ENCODE results near the gene CAVIN3. TPM values are rescaled to one million over a fixed set of nuclear protein-coding genes. Genes with fewer than 3 reads are reported as not detected.

The CAVIN3 gene
- total RNA-seq (not detected in 2 replicates), polyA plus RNA-seq (not detected in 2 replicates), polyA minus RNA-seq (not detected in 2 replicates)
- 0.89 TPM for total RNA-seq (2013)

- Histone ChIP-seq H3K27ac (ENCODE audit: low read length in 2 of 2) (no peak within 1 kb of the TSS), H3K9me3 (ENCODE audit: control extremely low read depth in 1 of 3, control insufficient read depth in 2 of 3, insufficient read depth in 1 of 3, low read length in 2 of 3) (peaks cover 0 to 1% (median 0%) of the 10 kb centered on the region in 3 donors), H3K36me3 (replicated peaks in 1 of 2; ENCODE audit: control extremely low read depth in 1 of 2, control insufficient read depth in 1 of 2, extremely low read depth in 1 of 2, insufficient read depth in 2 of 2, low read length in 1 of 2) (no peaks in the 10 kb centered on the region), H3K4me1 (ENCODE audit: control insufficient read depth in 2 of 2, insufficient read depth in 2 of 2, low read length in 2 of 2) (peaks cover 0 to 5% of the 10 kb centered on the region in 2 donors), H3K4me3 (ENCODE audit: control extremely low read depth in 1 of 5, extremely low read depth in 1 of 5, insufficient read depth in 1 of 5, low read depth in 2 of 5, low read length in 4 of 5) (no peak within 1 kb of the TSS), H2AFZ (ENCODE audit: insufficient read depth, low read depth, low read length, poor library complexity, severe bottlenecking) (peak within 1 kb of the TSS; percentile 5), H3K79me2 (ENCODE audit: control insufficient read depth, insufficient read depth, low read length) (no peaks in the 10 kb centered on the region), H4K20me1 (ENCODE audit: control insufficient read depth, insufficient read depth, low read length, poor library complexity, severe bottlenecking) (no peaks in the 10 kb centered on the region), H3K27me3 (replicated peaks in 1 of 4; ENCODE audit: control extremely low read depth in 1 of 4, control insufficient read depth in 3 of 4, insufficient read depth in 4 of 4, low read length in 3 of 4) (peaks cover 0 to 34% (median 16%) of the 10 kb centered on the region in 4 experiments), H3K4me2 (replicated peaks; ENCODE audit: low read depth, low read length, poor library complexity, severe bottlenecking) (peak within 1 kb of the TSS; percentile 15), H3K9ac (ENCODE audit: low read length) (no peak within 1 kb of the TSS)
- TF ChIP-seq EZH2 (IDR thresholded peaks at IDR 0.05; ENCODE audit: borderline replicate concordance, insufficient read depth, low read depth, low read length, poor library complexity, severe bottlenecking) (no peak), CTCF (IDR thresholded peaks at IDR 0.05) (no peak)
- intact Hi-C loops (cut with micrococcal nuclease) = no loop called here
- H3K27me3 Mint-ChIP-seq = peaks cover 66% of the 10 kb centered on the region
- ATAC-seq (ENCODE audit: low read depth) (no peak), DNase-seq (no peak)
- no peaks in the 10 kb centered on the region for H3K9me3 Mint-ChIP-seq (ENCODE audit: insufficient read depth)
- no peak within 1 kb of the TSS for H3K27ac Mint-ChIP-seq
- POLR2A ChIA-PET = no interaction called here
- CTCF ChIA-PET = no interaction called here
- no peak within 1 kb of the TSS for H3K4me3 Mint-ChIP-seq
- peaks cover 2% of the 10 kb centered on the region for H3K4me1 Mint-ChIP-seq
- 14% methylated on average over 44 of the region's 44 CpGs for WGBS (ENCODE audit: insufficient coverage)
These were observed at the start of gene CAVIN3 for GRCh38 chr11:6320411-6321155. Gene CAVIN3 (minus strand): TSS chr11:6320501. CDS start chr11:6320476, 25 bp downstream.

- Histone ChIP-seq H3K27me3 (replicated peaks in 1 of 4; ENCODE audit: control extremely low read depth in 1 of 4, control insufficient read depth in 3 of 4, insufficient read depth in 4 of 4, low read length in 3 of 4) (no peaks in the 10 kb centered on the region), H3K4me2 (replicated peaks; ENCODE audit: low read depth, low read length, poor library complexity, severe bottlenecking) (no peak overlapping the region), H3K27ac (ENCODE audit: low read length in 2 of 2) (no peak overlapping the region), H3K36me3 (replicated peaks in 1 of 2; ENCODE audit: control extremely low read depth in 1 of 2, control insufficient read depth in 1 of 2, extremely low read depth in 1 of 2, insufficient read depth in 2 of 2, low read length in 1 of 2) (no peaks in the 10 kb centered on the region), H3K4me1 (ENCODE audit: control insufficient read depth in 2 of 2, insufficient read depth in 2 of 2, low read length in 2 of 2) (no peaks in the 10 kb centered on the region), H2AFZ (ENCODE audit: insufficient read depth, low read depth, low read length, poor library complexity, severe bottlenecking) (no peak overlapping the region), H3K79me2 (ENCODE audit: control insufficient read depth, insufficient read depth, low read length) (no peaks in the 10 kb centered on the region), H4K20me1 (ENCODE audit: control insufficient read depth, insufficient read depth, low read length, poor library complexity, severe bottlenecking) (no peaks in the 10 kb centered on the region), H3K4me3 (ENCODE audit: control extremely low read depth in 1 of 5, extremely low read depth in 1 of 5, insufficient read depth in 1 of 5, low read depth in 2 of 5, low read length in 4 of 5) (no peak overlapping the region), H3K9ac (ENCODE audit: low read length) (no peak overlapping the region), H3K9me3 (ENCODE audit: control extremely low read depth in 1 of 3, control insufficient read depth in 2 of 3, insufficient read depth in 1 of 3, low read length in 2 of 3) (no peaks in the 10 kb centered on the region)
- no peak overlapping the region for H3K4me3 Mint-ChIP-seq
- POLR2A ChIA-PET = no interaction called here
- no peak for DNase-seq
- CTCF ChIA-PET = no interaction called here
- no peaks in the 10 kb centered on the region for H3K4me1 Mint-ChIP-seq
- 88% methylated on average over 2 of the region's 2 CpGs for WGBS (ENCODE audit: insufficient coverage)
- H3K27me3 Mint-ChIP-seq = no peaks in the 10 kb centered on the region
- intact Hi-C loops (cut with micrococcal nuclease) = no loop called here
- no peak overlapping the region for H3K27ac Mint-ChIP-seq
- H3K9me3 Mint-ChIP-seq (ENCODE audit: insufficient read depth) = no peaks in the 10 kb centered on the region
- no peak for ATAC-seq (ENCODE audit: low read depth)
- no peak for TF ChIP-seq CTCF (IDR thresholded peaks at IDR 0.05)
- no peak for TF ChIP-seq EZH2 (IDR thresholded peaks at IDR 0.05; ENCODE audit: borderline replicate concordance, insufficient read depth, low read depth, low read length, poor library complexity, severe bottlenecking)
These were observed 45.4 kb upstream of the CAVIN3 start for GRCh38 chr11:6365659-6366058.
